Glomerular visceral epithelial cell (primary cell): Measurements from ENCODE around the gene PRMT2.
"Not testable (repeated sequence)": the region's sequence is repeated elsewhere in the genome, so short reads cannot be mapped to it uniquely, and the experiment has no call there.

ENCODE experiments used
- DNase-seq: peaks from one replicate; pipeline ENCODE4 v3.0.0-alpha.2; 2016; ENCODE audit errors: extremely low spot score

PRMT2 gene

DNA sequence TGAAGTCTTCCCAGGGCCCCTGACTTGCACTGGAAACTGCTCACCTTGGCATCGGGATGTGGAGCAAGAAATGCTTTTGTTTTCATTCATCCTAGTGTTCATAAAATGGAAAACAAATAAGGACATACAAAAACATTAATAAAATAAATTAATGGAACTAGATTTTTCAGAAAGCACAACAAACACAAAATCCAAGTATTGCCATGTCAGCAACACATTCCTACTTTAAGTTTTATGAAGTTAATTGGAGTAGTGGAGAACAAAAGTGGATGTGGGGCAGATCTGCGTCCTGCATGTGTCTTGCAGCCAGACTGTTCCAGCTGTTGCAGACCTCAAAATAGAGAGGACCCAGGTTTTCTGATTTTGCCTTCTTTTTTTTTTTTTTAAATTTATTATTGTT is 32.9 kb downstream of the PRMT2 start:
- no peak for DNase-seq

DNA sequence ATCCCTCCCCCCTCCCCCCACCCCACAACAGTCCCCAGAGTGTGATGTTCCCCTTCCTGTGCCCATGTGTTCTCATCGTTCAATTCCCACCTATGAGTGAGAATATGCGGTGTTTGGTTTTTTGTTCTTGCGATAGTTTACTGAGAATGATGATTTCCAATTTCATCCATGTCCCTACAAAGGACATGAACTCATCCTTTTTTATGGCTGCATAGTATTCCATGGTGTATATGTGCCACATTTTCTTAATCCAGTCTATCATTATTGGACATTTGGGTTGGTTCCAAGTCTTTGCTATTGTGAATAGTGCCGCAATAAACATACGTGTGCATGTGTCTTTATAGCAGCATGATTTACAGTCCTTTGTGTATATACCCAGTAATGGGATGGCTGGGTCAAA is 33.4 kb downstream of the PRMT2 start:
- not testable (repeated sequence) for DNase-seq

DNA sequence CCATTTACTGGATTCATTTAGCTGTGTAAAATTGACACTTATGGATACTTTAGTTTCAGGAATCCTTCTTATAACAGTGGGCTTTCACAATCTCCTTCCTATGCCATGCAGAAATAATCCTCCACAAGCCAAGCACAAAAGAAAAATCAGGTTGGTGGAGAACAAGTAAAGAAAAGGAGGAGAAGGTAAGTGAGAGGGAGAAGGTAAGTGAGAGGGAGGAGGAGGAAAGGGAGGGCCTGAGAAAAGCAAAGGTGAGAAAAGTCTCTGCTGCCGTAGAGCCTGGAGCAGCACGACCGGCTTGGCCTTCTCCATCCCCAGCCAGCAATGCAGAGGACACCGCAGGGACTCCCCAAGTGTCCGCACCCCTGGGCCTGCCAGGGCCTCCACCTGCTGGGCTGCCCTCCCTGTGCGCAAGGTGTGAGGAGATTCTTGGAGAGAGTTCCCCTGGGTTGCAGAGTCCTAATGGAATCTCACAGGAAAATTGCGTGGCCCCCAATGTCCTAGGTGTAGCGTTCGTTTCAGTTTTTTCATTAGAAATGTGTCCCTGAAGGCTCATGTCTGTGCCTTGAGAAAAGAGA is 39.0 kb downstream of the PRMT2 start:
- no peak for DNase-seq

GRCh38 chr21:46675595-46676280 is 40.3 kb downstream of the PRMT2 start:
- no peak for DNase-seq

DNA sequence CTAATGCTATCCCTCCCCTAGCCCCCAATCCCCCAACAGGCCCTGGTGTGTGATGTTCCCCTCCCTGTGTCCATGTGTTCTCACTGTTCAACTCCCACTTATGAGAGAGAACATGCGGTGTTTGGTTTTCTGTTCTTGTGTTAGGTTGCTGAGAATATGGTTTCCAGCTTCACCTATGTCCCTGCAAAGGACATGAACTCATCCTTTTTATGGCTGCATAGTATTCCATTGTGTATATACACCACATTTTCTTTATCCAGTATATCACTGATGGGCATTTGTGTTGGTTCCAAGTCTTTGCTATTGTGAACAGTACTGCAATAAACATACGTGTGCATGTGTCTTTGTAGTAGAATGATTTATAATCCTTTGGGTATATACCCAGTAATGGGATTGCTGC is 41.1 kb downstream of the PRMT2 start:
- DNase-seq = not testable (repeated sequence)

- DNase-seq = not testable (repeated sequence)
Observed at GRCh38 chr21:46681593-46681992, 46.1 kb downstream of the PRMT2 start.

GRCh38 chr21:46698652-46699051 is 63.2 kb downstream of the PRMT2 start:
- DNase-seq = not testable (repeated sequence)

DNA sequence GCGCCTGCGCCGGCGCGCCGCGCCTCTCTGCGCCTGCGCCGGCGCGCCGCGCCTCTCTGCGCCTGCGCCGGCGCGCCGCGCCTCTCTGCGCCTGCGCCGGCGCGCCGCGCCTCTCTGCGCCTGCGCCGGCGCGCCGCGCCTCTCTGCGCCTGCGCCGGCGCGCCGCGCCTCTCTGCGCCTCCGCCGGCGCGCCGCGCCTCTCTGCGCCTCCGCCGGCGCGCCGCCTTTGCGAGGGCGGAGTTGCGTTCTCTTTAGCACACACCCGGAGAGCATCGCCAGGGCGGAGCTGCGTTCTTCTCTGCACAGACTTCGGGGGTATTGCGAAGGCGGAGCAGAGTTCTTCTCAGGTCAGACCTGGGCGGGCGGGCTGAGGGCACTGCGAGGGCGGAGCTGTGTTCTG is 63.6 kb downstream of the PRMT2 start:
- not testable (repeated sequence) for DNase-seq
